ENCODE results near the gene PLCH1. TPM values are rescaled to one million over a fixed set of nuclear protein-coding genes. Genes with fewer than 3 reads are reported as not detected.

PLCH1 gene
- total and polyA plus RNA-seq, 2 experiments from 2014 or later = 8.1 to 25.3 TPM

DNA sequence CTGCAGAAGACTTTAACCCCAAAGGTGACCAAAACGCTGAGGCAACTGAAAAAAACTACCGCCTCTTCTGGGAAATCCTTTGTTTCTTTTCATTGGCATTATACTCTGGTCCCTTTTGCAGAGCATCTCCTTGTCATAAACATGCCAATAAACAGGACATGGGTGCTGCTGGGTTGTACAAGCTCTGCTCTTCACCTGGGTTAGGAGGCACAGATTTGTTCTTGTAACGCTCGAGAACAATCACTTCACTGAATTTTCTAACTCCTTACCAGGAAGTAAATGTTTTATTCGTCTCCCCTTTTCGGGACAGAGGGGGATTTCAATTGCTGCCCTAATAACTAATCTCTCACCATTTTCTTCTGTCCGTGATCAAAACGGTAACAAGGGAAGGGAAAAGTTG is 1.3 kb downstream of the PLCH1 start (continued):
- TF ChIP-seq, protein P1, sequence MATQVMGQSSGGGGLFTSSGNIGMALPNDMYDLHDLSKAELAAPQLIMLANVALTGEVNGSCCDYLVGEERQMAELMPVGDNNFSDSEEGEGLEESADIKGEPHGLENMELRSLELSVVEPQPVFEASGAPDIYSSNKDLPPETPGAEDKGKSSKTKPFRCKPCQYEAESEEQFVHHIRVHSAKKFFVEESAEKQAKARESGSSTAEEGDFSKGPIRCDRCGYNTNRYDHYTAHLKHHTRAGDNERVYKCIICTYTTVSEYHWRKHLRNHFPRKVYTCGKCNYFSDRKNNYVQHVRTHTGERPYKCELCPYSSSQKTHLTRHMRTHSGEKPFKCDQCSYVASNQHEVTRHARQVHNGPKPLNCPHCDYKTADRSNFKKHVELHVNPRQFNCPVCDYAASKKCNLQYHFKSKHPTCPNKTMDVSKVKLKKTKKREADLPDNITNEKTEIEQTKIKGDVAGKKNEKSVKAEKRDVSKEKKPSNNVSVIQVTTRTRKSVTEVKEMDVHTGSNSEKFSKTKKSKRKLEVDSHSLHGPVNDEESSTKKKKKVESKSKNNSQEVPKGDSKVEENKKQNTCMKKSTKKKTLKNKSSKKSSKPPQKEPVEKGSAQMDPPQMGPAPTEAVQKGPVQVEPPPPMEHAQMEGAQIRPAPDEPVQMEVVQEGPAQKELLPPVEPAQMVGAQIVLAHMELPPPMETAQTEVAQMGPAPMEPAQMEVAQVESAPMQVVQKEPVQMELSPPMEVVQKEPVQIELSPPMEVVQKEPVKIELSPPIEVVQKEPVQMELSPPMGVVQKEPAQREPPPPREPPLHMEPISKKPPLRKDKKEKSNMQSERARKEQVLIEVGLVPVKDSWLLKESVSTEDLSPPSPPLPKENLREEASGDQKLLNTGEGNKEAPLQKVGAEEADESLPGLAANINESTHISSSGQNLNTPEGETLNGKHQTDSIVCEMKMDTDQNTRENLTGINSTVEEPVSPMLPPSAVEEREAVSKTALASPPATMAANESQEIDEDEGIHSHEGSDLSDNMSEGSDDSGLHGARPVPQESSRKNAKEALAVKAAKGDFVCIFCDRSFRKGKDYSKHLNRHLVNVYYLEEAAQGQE (IDR thresholded peaks at IDR 0.05; ENCODE audit: unreplicated experiment) = no peak

DNA sequence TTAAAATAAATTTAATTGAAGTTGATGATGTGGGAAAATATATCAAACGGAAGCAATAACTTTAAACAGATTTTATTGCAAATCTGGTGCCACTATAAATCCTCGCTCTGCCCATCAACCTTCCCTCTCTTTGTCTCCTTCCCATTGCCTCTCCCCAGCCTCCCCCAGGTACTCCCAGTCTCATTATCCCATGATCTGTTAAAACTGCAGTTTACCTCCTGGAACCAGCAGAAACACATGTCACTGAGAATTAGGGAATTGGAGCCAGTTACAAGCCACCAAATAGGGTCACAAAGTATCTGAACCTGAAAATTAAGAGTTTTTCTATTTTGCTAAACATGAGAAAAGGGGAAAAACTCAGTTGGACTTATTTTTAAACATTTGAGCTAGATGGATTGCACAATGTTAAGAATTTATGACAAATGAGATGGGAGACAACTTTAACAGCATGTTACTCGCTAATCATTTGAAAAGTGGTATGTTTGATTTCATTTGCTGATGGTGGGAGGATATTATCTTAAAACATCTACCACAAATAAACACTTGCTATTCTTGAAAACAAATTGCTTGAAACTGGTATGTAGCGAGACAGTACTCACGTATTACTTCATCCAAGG is 2.4 kb downstream of the PLCH1 start:
- Mint-ChIP-seq H3K27ac (no peak overlapping the region), H3K9me3 (no peaks in the 10 kb centered on the region)
- TF ChIP-seq, protein P2, sequence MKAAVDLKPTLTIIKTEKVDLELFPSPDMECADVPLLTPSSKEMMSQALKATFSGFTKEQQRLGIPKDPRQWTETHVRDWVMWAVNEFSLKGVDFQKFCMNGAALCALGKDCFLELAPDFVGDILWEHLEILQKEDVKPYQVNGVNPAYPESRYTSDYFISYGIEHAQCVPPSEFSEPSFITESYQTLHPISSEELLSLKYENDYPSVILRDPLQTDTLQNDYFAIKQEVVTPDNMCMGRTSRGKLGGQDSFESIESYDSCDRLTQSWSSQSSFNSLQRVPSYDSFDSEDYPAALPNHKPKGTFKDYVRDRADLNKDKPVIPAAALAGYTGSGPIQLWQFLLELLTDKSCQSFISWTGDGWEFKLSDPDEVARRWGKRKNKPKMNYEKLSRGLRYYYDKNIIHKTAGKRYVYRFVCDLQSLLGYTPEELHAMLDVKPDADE (IDR thresholded peaks at IDR 0.05) = no peak
- TF ChIP-seq JUNB (IDR thresholded peaks at IDR 0.05; ENCODE audit: unreplicated experiment) (no peak), CREB1 (CRISPR knock-in tag; IDR thresholded peaks at IDR 0.05; ENCODE audit: low read depth) (no peak), NANOG (IDR thresholded peaks at IDR 0.05; ENCODE audit: borderline replicate concordance) (no peak), POLR2AphosphoS5 (IDR thresholded peaks at IDR 0.05; ENCODE audit: low read depth) (no peak), ZNF114 (CRISPR knock-in tag; IDR thresholded peaks at IDR 0.05) (no peak)
- TF ChIP-seq, protein P1 (IDR thresholded peaks at IDR 0.05; ENCODE audit: unreplicated experiment) = no peak
- TF ChIP-seq, protein P3, sequence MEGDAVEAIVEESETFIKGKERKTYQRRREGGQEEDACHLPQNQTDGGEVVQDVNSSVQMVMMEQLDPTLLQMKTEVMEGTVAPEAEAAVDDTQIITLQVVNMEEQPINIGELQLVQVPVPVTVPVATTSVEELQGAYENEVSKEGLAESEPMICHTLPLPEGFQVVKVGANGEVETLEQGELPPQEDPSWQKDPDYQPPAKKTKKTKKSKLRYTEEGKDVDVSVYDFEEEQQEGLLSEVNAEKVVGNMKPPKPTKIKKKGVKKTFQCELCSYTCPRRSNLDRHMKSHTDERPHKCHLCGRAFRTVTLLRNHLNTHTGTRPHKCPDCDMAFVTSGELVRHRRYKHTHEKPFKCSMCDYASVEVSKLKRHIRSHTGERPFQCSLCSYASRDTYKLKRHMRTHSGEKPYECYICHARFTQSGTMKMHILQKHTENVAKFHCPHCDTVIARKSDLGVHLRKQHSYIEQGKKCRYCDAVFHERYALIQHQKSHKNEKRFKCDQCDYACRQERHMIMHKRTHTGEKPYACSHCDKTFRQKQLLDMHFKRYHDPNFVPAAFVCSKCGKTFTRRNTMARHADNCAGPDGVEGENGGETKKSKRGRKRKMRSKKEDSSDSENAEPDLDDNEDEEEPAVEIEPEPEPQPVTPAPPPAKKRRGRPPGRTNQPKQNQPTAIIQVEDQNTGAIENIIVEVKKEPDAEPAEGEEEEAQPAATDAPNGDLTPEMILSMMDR (conservative IDR thresholded peaks at IDR 0.05; ENCODE audit: low read depth in 2 of 2) = no peak

More for the DNA sequence above, 2.4 kb downstream of the PLCH1 start:
- H3K36me3 ChIP-seq (ENCODE audit: insufficient read depth) = no peaks in the 10 kb centered on the region
- Mint-ChIP-seq H3K4me3 (peak overlapping the region; percentile 97; the same call in 2 of the 3 replicates), H3K27me3 (ENCODE audit: insufficient read depth, low read depth, poor library complexity) (peaks cover 10% of the 10 kb centered on the region), H3K4me1 (peaks cover 48% of the 10 kb centered on the region), H3K36me3 (ENCODE audit: low read depth) (no peaks in the 10 kb centered on the region)
- H3K79me2 ChIP-seq (replicated peaks; ENCODE audit: insufficient read depth) = peaks cover 62% of the 10 kb centered on the region
- no peak overlapping the region for H3K27ac ChIP-seq (ENCODE audit: low read depth)
- H3K4me3 ChIP-seq = no peak overlapping the region
- ATAC-seq (no peak), DNase-seq (ENCODE audit: low spot score) (no peak)
- peaks cover 27% of the 10 kb centered on the region for H3K4me1 ChIP-seq (ENCODE audit: insufficient read depth)
- H3K9me2 ChIP-seq (ENCODE audit: insufficient read depth) = no peaks in the 10 kb centered on the region
- no peaks in the 10 kb centered on the region for H3F3A ChIP-seq (replicated peaks; ENCODE audit: low read depth)
- H3K27me3 ChIP-seq (ENCODE audit: insufficient read depth) = peaks cover 3% of the 10 kb centered on the region; the same call in 1 of the 2 replicates
- H4K20me1 ChIP-seq (replicated peaks; ENCODE audit: insufficient read depth) = no peaks in the 10 kb centered on the region; the same call in 1 of the 2 replicates
- no peak overlapping the region for H2AFZ ChIP-seq
- peak overlapping the region; percentile 94; the same call in 1 of the 2 replicates for H3K4me2 ChIP-seq
